WTC11 (cell line): ENCODE results near the gene NNMT. TPM values are rescaled to one million over a fixed set of nuclear protein-coding genes. Genes with fewer than 3 reads are reported as not detected.

Source experiments
- ATAC-seq: fragments of 200-7000 bp; cut with Tn5 transposase; 2 replicates; pipeline ENCODE4 v1.10.0; 2021; ENCODE audit warnings: mild to moderate bottlenecking, moderate library complexity
- CTCF ChIA-PET: fragments of 300-600 bp; sonication (Branson Sonifier 250); formaldehyde crosslinking; loops from one replicate; lab custom pipeline; 2021; ENCODE audit warnings: antibody characterized with exemption; lab: Charles Lee
- POLR2A ChIA-PET: fragments of 350-600 bp; sonication (Branson Sonifier 250); formaldehyde crosslinking; loops from one replicate; lab custom pipeline; 2021; ENCODE audit warnings: antibody characterized with exemption; lab: Charles Lee
- DNase-seq: peaks from one replicate; pipeline ENCODE4 v3.0.0; 2021; ENCODE audit warnings: low spot score
- H3K27ac Mint-ChIP-seq: 2 replicates; pipeline ENCODE4 v1.8.0; 2021; ENCODE audit warnings: mixed read lengths
- H3K27me3 Mint-ChIP-seq: 2 replicates; pipeline ENCODE4 v1.8.0; 2021; ENCODE audit warnings: low read depth, mild to moderate bottlenecking, moderate library complexity, mixed read lengths
- H3K36me3 Mint-ChIP-seq: 2 replicates; pipeline ENCODE4 v1.8.0; 2021; ENCODE audit warnings: mixed read lengths
- H3K4me1 Mint-ChIP-seq: 2 replicates; pipeline ENCODE4 v1.8.0; 2022; ENCODE audit warnings: mixed read lengths
- H3K4me3 Mint-ChIP-seq: 2 replicates; pipeline ENCODE4 v1.8.0; 2021; ENCODE audit warnings: mild to moderate bottlenecking, moderate library complexity, mixed read lengths
- H3K9me3 Mint-ChIP-seq: 2 replicates; pipeline ENCODE4 v1.8.0; 2021; ENCODE audit warnings: mixed read lengths
- ATF1 ChIP-seq: sonication (generic); formaldehyde crosslinking; IDR thresholded peaks from 2 replicates; pipeline ENCODE4 v1.8.1; 2023; ENCODE audit warnings: mild to moderate bottlenecking, moderate library complexity, missing genetic modification reagents
- ATF2 ChIP-seq: sonication (generic); formaldehyde crosslinking; IDR thresholded peaks from 2 replicates; pipeline ENCODE4 v1.8.1; 2022; ENCODE audit warnings: low read depth, missing genetic modification reagents, borderline replicate concordance
- ATF6 ChIP-seq: sonication (generic); formaldehyde crosslinking; IDR thresholded peaks from 2 replicates; pipeline ENCODE4 v1.8.1; 2023; ENCODE audit warnings: mild to moderate bottlenecking, missing genetic modification reagents
- E2F1 ChIP-seq: sonication (generic); formaldehyde crosslinking; IDR thresholded peaks from 2 replicates; pipeline ENCODE4 v1.8.0; 2022; ENCODE audit warnings: mild to moderate bottlenecking, missing genetic modification reagents
- E2F4 ChIP-seq: sonication (generic); formaldehyde crosslinking; IDR thresholded peaks from 2 replicates; pipeline ENCODE4 v1.8.1; 2022; ENCODE audit warnings: low read depth, mild to moderate bottlenecking, moderate library complexity, missing genetic modification reagents, borderline replicate concordance
- GRHL2 ChIP-seq: fragments of 250-450 bp; sonication (Bioruptor Pico); IDR thresholded peaks from 2 replicates; pipeline ENCODE4 v1.8.0; 2022; ENCODE audit warnings: mild to moderate bottlenecking, moderate library complexity; ENCODE audit not compliant: insufficient replicate concordance, severe bottlenecking
- IRF1 ChIP-seq: sonication (generic); formaldehyde crosslinking; IDR thresholded peaks from 2 replicates; pipeline ENCODE4 v1.8.0; 2023; ENCODE audit warnings: missing genetic modification reagents
- NFATC4 ChIP-seq: fragments of 250-450 bp; sonication (Bioruptor Pico); IDR thresholded peaks from 2 replicates; pipeline ENCODE4 v1.9.0; 2021; ENCODE audit warnings: mild to moderate bottlenecking
- OVOL2 ChIP-seq: fragments of 250-450 bp; sonication (Bioruptor Pico); IDR thresholded peaks from 2 replicates; pipeline ENCODE4 v1.9.0; 2021; ENCODE audit warnings: mild to moderate bottlenecking, borderline replicate concordance
- PRDM15 ChIP-seq: sonication (generic); formaldehyde crosslinking; IDR thresholded peaks from 2 replicates; pipeline ENCODE4 v1.8.0; 2022; ENCODE audit warnings: missing genetic modification reagents
- STAT6 ChIP-seq: sonication (generic); formaldehyde crosslinking; conservative IDR thresholded peaks from 2 replicates; pipeline ENCODE4 v1.8.1; 2023; ENCODE audit warnings: mild to moderate bottlenecking, low read depth, missing genetic modification reagents, moderate library complexity
- TP53 ChIP-seq: sonication (generic); formaldehyde crosslinking; IDR thresholded peaks from 2 replicates; pipeline ENCODE4 v1.8.1; 2023; ENCODE audit warnings: mild to moderate bottlenecking, missing genetic modification reagents
- ZBTB21 ChIP-seq: sonication (generic); formaldehyde crosslinking; IDR thresholded peaks from 2 replicates; pipeline ENCODE4 v1.8.1; 2023; ENCODE audit warnings: mild to moderate bottlenecking, missing genetic modification reagents, borderline replicate concordance
- ZNF219 ChIP-seq: sonication (generic); formaldehyde crosslinking; IDR thresholded peaks from 2 replicates; pipeline ENCODE4 v1.8.0; 2023; ENCODE audit warnings: missing genetic modification reagents, mild to moderate bottlenecking, borderline replicate concordance
- ZNF281 ChIP-seq: sonication (generic); formaldehyde crosslinking; IDR thresholded peaks from 2 replicates; pipeline ENCODE4 v1.8.0; 2023; ENCODE audit warnings: mild to moderate bottlenecking, missing genetic modification reagents
- ZNF671 ChIP-seq: fragments of 250-450 bp; sonication (Bioruptor Pico); IDR thresholded peaks from 2 replicates; pipeline ENCODE4 v1.8.0; 2021; ENCODE audit warnings: mild to moderate bottlenecking
- total RNA-seq: library from RNA; stranded (reverse); gene quantifications from 3 replicates; pipeline ENCODE4 v1.2.3, GENCODE V29; 2021

Gene NNMT
- total RNA-seq, 1 experiment from 2014 or later: 0.50 TPM

GRCh38 chr11:114286229-114286628, 10.0 kb upstream of the NNMT start:
- H3K9me3 Mint-ChIP-seq: no peaks in the 10 kb centered on the region
- ATAC-seq: no peak
- CTCF ChIA-PET: no interaction called here
- TF ChIP-seq OVOL2 (CRISPR knock-in tag): no peak
- no peak for TF ChIP-seq ATF6 (CRISPR knock-in tag)
- no peak for TF ChIP-seq STAT6 (CRISPR knock-in tag)
- TF ChIP-seq GRHL2 (CRISPR knock-in tag): no peak
- TF ChIP-seq E2F1: no peak
- TF ChIP-seq IRF1 (CRISPR knock-in tag): no peak
- no peak for TF ChIP-seq ZNF219 (CRISPR knock-in tag)
- no peak for TF ChIP-seq ZNF281 (CRISPR knock-in tag)
- TF ChIP-seq ATF1 (CRISPR knock-in tag): no peak
- TF ChIP-seq ATF2 (CRISPR knock-in tag): no peak
- no peak for TF ChIP-seq E2F4 (CRISPR knock-in tag)
- POLR2A ChIA-PET: no interaction called here
- H3K36me3 Mint-ChIP-seq: no peaks in the 10 kb centered on the region
- H3K27me3 Mint-ChIP-seq: no peaks in the 10 kb centered on the region
- no peak for DNase-seq
- H3K4me3 Mint-ChIP-seq: no peak overlapping the region
- H3K27ac Mint-ChIP-seq: no peak overlapping the region
- peaks cover 20% of the 10 kb centered on the region for H3K4me1 Mint-ChIP-seq

- ATAC-seq (no peak), DNase-seq (no peak)
- Mint-ChIP-seq H3K27ac (no peak overlapping the region), H3K9me3 (no peaks in the 10 kb centered on the region), H3K4me1 (peaks cover 20% of the 10 kb centered on the region), H3K36me3 (no peaks in the 10 kb centered on the region), H3K27me3 (no peaks in the 10 kb centered on the region), H3K4me3 (no peak overlapping the region)
- ChIA-PET CTCF (no interaction called here), POLR2A (no interaction called here)
- TF ChIP-seq NFATC4 (no peak), ZNF671 (no peak), TP53 (CRISPR knock-in tag) (no peak), PRDM15 (CRISPR knock-in tag) (no peak), ZBTB21 (CRISPR knock-in tag) (no peak)
Observed at GRCh38 chr11:114287154-114287553, 9.0 kb upstream of the NNMT start.
